IMR-90 (cell line): ENCODE measurements around the gene KLHL28. TPM values are rescaled to one million over a fixed set of nuclear protein-coding genes. Genes with fewer than 3 reads are reported as not detected.

ENCODE experiments used
- ATAC-seq: fragments of 200-7000 bp; cut with Tn5 transposase; 2 replicates; pipeline ENCODE4 v1.9.1; 2020; ENCODE audit warnings: low read depth, mild to moderate bottlenecking, moderate library complexity
- BruUV-seq: library from RNA; stranded (reverse); fragments of 400-500 nt; replicated peaks from 2 replicates; lab custom pipeline; 2021; lab: Mats Ljungman, UMichigan
- CTCF ChIA-PET: fragments of 300-600 bp; formaldehyde crosslinking; extraction: SDS; loops from one replicate; lab custom pipeline; 2021; ENCODE audit warnings: antibody characterized with exemption; lab: Yijun Ruan, JAX
- POLR2A ChIA-PET: fragments of 300-600 bp; sonication (Branson Sonifier 250); formaldehyde crosslinking; loops from one replicate; lab custom pipeline; 2022; ENCODE audit warnings: antibody characterized with exemption; ENCODE audit not compliant: unreplicated experiment; lab: Charles Lee
- DNase-seq: peaks from one replicate; pipeline ENCODE4 v3.0.0; 2013
- H2AFZ ChIP-seq: replicated peaks from 2 replicates; pipeline ENCODE3; 2013; ENCODE audit warnings: low read length, mild to moderate bottlenecking; ENCODE audit not compliant: poor library complexity
- H2AK5ac ChIP-seq: 2 replicates; pipeline ENCODE4 v1.6.1; 2013; ENCODE audit warnings: low read depth, low read length, inconsistent platforms
- H2AK9ac ChIP-seq: replicated peaks from 2 replicates; pipeline ENCODE3; 2013; ENCODE audit warnings: mild to moderate bottlenecking, low read depth, low read length, moderate library complexity; ENCODE audit not compliant: poor library complexity
- H2BK120ac ChIP-seq: 2 replicates; pipeline ENCODE4 v1.6.1; 2013; ENCODE audit warnings: low read depth, low read length, inconsistent platforms
- H2BK15ac ChIP-seq: 3 replicates; pipeline ENCODE4 v1.6.1; 2013; ENCODE audit warnings: low read depth, low read length, inconsistent platforms
- H2BK20ac ChIP-seq: 2 replicates; pipeline ENCODE4 v1.6.1; 2013; ENCODE audit warnings: low read depth, mild to moderate bottlenecking, inconsistent platforms, low read length, moderate library complexity
- H2BK5ac ChIP-seq: 2 replicates; pipeline ENCODE4 v1.6.1; 2013; ENCODE audit warnings: mild to moderate bottlenecking, low read depth, low read length, inconsistent platforms; ENCODE audit not compliant: poor library complexity, severe bottlenecking
- H3K14ac ChIP-seq: replicated peaks from 2 replicates; pipeline ENCODE4 v1.6.1; 2013; ENCODE audit warnings: low read depth, low read length, inconsistent platforms
- H3K18ac ChIP-seq: 2 replicates; pipeline ENCODE4 v1.6.1; 2013; ENCODE audit warnings: low read depth, low read length, control low read depth
- H3K23ac ChIP-seq: 2 replicates; pipeline ENCODE4 v1.6.1; 2013; ENCODE audit warnings: low read depth, low read length, inconsistent platforms
- H3K27ac ChIP-seq: 2 replicates; pipeline ENCODE4 v1.5.1; 2013; ENCODE audit warnings: mild to moderate bottlenecking, control low read depth, low read length; ENCODE audit not compliant: insufficient read depth
- H3K27me3 ChIP-seq: 2 replicates; pipeline ENCODE4 v1.6.1; 2013; ENCODE audit warnings: low read length; ENCODE audit not compliant: control insufficient read depth, insufficient read depth
- H3K36me3 ChIP-seq: 2 replicates; pipeline ENCODE4 v1.6.1; 2013; ENCODE audit warnings: low read length, mixed read lengths; ENCODE audit not compliant: control insufficient read depth, insufficient read depth
- H3K4ac ChIP-seq: 2 replicates; pipeline ENCODE4 v1.6.1; 2013; ENCODE audit warnings: low read depth, low read length, inconsistent platforms
- H3K4me1 ChIP-seq: 2 replicates; pipeline ENCODE4 v1.6.1; 2013; ENCODE audit warnings: low read length, mixed read lengths; ENCODE audit not compliant: control insufficient read depth, insufficient read depth
- H3K4me2 ChIP-seq: 2 replicates; pipeline ENCODE4 v1.6.1; 2013; ENCODE audit warnings: low read depth, mild to moderate bottlenecking, control low read depth, low read length, moderate library complexity
- H3K4me3 ChIP-seq: 2 replicates; pipeline ENCODE4 v1.5.1; 2013; ENCODE audit warnings: low read depth, mild to moderate bottlenecking, control low read depth, low read length, moderate library complexity; ENCODE audit not compliant: insufficient read depth
- H3K56ac ChIP-seq: 2 replicates; pipeline ENCODE4 v1.6.1; 2013; ENCODE audit warnings: low read length, inconsistent platforms; ENCODE audit not compliant: insufficient read depth; ENCODE audit errors: extremely low read depth
- H3K79me1 ChIP-seq, 2 experiments: 2 replicates each; pipeline ENCODE4 v1.6.1; 2013; ENCODE audit warnings: low read length in 2 of 2, inconsistent platforms in 1 of 2, low read depth in 1 of 2
- H3K9ac ChIP-seq: 2 replicates; pipeline ENCODE4 v1.6.1; 2013; ENCODE audit warnings: low read depth, low read length, control low read depth
- H3K9me1 ChIP-seq: 2 replicates; pipeline ENCODE4 v1.6.1; 2013; ENCODE audit warnings: low read length, inconsistent platforms; ENCODE audit not compliant: insufficient read depth
- H3K9me3 ChIP-seq: 2 replicates; pipeline ENCODE4 v1.6.1; 2013; ENCODE audit warnings: low read length; ENCODE audit not compliant: control insufficient read depth, insufficient read depth
- H4K20me1 ChIP-seq: 2 replicates; pipeline ENCODE4 v1.6.1; 2013; ENCODE audit warnings: low read length, inconsistent platforms; ENCODE audit not compliant: insufficient read depth
- H4K5ac ChIP-seq: 2 replicates; pipeline ENCODE4 v1.6.1; 2013; ENCODE audit warnings: mild to moderate bottlenecking, low read depth, low read length, control low read depth
- H4K8ac ChIP-seq, 2 experiments: 2 replicates each; pipeline ENCODE4 v1.6.1; 2013; ENCODE audit warnings: low read depth in 2 of 2, low read length in 2 of 2, control low read depth in 1 of 2, inconsistent platforms in 1 of 2
- H4K91ac ChIP-seq: 2 replicates; pipeline ENCODE4 v1.6.1; 2013; ENCODE audit warnings: low read depth, low read length, inconsistent platforms; ENCODE audit not compliant: insufficient read depth
- CEBPB ChIP-seq: IDR thresholded peaks from 2 replicates; pipeline ENCODE4 v1.6.1; 2012; ENCODE audit warnings: low read depth, low read length, improper control_type of control experiment
- CHD1 ChIP-seq: IDR thresholded peaks from 2 replicates; pipeline ENCODE4 v1.6.1; 2012; ENCODE audit warnings: low read depth, low read length, improper control_type of control experiment
- MXI1 ChIP-seq: IDR thresholded peaks from 2 replicates; pipeline ENCODE4 v1.6.1; 2012; ENCODE audit warnings: low read depth, mild to moderate bottlenecking, low read length, moderate library complexity, borderline replicate concordance
- POLR2A ChIP-seq: IDR thresholded peaks from 2 replicates; pipeline ENCODE4 v1.6.1; 2012; ENCODE audit warnings: mild to moderate bottlenecking, low read depth, low read length
- RCOR1 ChIP-seq: IDR thresholded peaks from 2 replicates; pipeline ENCODE4 v1.6.1; 2012; ENCODE audit warnings: mild to moderate bottlenecking, low read length, improper control_type of control experiment; ENCODE audit not compliant: insufficient replicate concordance
- RFX5 ChIP-seq: IDR thresholded peaks from 2 replicates; pipeline ENCODE4 v1.8.0; 2012; ENCODE audit warnings: low read depth, mild to moderate bottlenecking, low read length, moderate library complexity
- WGBS, 2 experiments: methylation state at CpG; one replicate each; pipeline versions ENCODE4 v1.1.5 to v1.1.7; 2013; ENCODE audit warnings: missing lambda C conversion rate in 2 of 2; ENCODE audit not compliant: insufficient read length in 1 of 2; ENCODE audit errors: extremely low coverage in 2 of 2; 5-methylcytosine and 5-hydroxymethylcytosine counted together
- dilution Hi-C: fragments of 300-500 bp; cut with HindIII; formaldehyde crosslinking; loops from one replicate; pipeline ENCODE4 v1.14.3; 2018; ENCODE audit warnings: low sequenced_read_pairs; ENCODE audit not compliant: unreplicated experiment
- in situ Hi-C: fragments of 300-500 bp; cut with MboI; formaldehyde crosslinking; loops from 3 replicates; pipeline ENCODE4 v1.14.3; 2019; ENCODE audit warnings: low sequenced_read_pairs, inconsistent platforms, mixed read lengths
- intact Hi-C: fragments of 100-400 bp; cut with micrococcal nuclease; formaldehyde crosslinking; loops from 2 replicates; pipeline ENCODE4 v1.10.0; 2022
- polyA plus RNA-seq, 3 experiments: library from polyadenylated mRNA; depleted of rRNA; stranded (reverse); fragments of >200 nt; gene quantifications; 2 replicates each; pipeline ENCODE4 v1.2.3, GENCODE V29; 2012; ENCODE audit warnings: low replicate concordance in 1 of 3
- total RNA-seq: library from RNA; depleted of rRNA; stranded (reverse); fragments of >200 nt; gene quantifications from 2 replicates; pipeline ENCODE4 v1.2.3, GENCODE V29; 2012
- TF ChIP-seq, protein P1 (sequence below): conservative IDR thresholded peaks from 2 replicates; pipeline ENCODE4 v1.5.1; 2012; ENCODE audit warnings: mild to moderate bottlenecking, low read depth, low read length, improper control_type of control experiment
- TF ChIP-seq, protein P2 (sequence below): fragments of 150-350 bp; IDR thresholded peaks from 2 replicates; pipeline ENCODE4 v1.6.1; 2017; ENCODE audit warnings: mild to moderate bottlenecking, antibody characterized with exemption, low read length, low read depth

Gene KLHL28
- total and polyA plus RNA-seq, 2 of the 4 experiments (the other 2 are of a cell fraction), result 2.9 to 7.7 TPM

DNA sequence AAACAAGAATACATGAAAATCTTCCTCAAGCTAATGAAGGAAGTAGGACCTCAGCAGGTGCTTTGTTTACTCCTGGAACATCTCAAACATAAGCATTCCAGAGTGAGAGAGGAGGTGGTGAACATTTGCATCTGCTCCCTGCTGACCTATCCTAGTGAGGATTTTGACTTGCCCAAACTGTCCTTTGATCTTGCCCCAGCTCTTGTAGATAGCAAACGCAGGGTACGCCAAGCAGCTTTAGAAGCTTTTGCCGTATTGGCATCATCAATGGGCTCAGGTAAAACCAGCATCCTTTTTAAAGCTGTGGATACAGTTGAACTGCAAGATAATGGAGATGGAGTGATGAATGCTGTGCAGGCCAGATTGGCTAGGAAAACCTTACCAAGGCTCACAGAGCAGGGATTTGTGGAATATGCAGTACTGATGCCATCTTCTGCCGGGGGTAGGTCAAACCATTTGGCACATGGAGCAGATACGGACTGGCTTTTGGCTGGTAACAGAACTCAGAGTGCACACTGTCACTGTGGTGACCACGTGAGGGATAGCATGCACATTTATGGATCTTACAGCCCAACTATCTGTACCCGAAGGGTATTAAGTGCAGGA is 2.1 kb upstream of the KLHL28 start:
- no peak overlapping the region for H4K91ac ChIP-seq
- no peak for DNase-seq
- ChIA-PET POLR2A (interaction anchor here (0.7 kb wide), 1 partner anchor 53 kb away, joined by 3 read pairs; no protein-coding TSS in a partner anchor), CTCF (no interaction called here)
- H3K56ac ChIP-seq, result peak overlapping the region; percentile 17; the same call in 1 of the 2 replicates
- intact Hi-C loops, result loop anchor here (2.0 to 5.0 kb wide), 3 partner anchors 123 to 303 kb away; partner anchors contain the start of gene MIS18BP1
- H3K23ac ChIP-seq, result peak overlapping the region; percentile 74
- H3K27me3 ChIP-seq, result no peaks in the 10 kb centered on the region
- H2BK15ac ChIP-seq, result no peak overlapping the region
- peaks cover 10 to 43% of the 10 kb centered on the region in 2 experiments for H3K79me1 ChIP-seq
- in situ Hi-C loops, result loop anchor here (10.0 kb wide), 1 partner anchor 171 kb away; the partner anchor contains the start of genes FANCM and FKBP3
- H2BK20ac ChIP-seq, result no peak overlapping the region
- no peak overlapping the region for H4K8ac ChIP-seq
- H4K5ac ChIP-seq, result no peak overlapping the region
- no peak for TF ChIP-seq CHD1
- TF ChIP-seq RFX5, result no peak
- TF ChIP-seq CEBPB, result no peak
- TF ChIP-seq RCOR1, result no peak
- TF ChIP-seq, protein P1, sequence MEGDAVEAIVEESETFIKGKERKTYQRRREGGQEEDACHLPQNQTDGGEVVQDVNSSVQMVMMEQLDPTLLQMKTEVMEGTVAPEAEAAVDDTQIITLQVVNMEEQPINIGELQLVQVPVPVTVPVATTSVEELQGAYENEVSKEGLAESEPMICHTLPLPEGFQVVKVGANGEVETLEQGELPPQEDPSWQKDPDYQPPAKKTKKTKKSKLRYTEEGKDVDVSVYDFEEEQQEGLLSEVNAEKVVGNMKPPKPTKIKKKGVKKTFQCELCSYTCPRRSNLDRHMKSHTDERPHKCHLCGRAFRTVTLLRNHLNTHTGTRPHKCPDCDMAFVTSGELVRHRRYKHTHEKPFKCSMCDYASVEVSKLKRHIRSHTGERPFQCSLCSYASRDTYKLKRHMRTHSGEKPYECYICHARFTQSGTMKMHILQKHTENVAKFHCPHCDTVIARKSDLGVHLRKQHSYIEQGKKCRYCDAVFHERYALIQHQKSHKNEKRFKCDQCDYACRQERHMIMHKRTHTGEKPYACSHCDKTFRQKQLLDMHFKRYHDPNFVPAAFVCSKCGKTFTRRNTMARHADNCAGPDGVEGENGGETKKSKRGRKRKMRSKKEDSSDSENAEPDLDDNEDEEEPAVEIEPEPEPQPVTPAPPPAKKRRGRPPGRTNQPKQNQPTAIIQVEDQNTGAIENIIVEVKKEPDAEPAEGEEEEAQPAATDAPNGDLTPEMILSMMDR, result no peak
- TF ChIP-seq, protein P2, sequence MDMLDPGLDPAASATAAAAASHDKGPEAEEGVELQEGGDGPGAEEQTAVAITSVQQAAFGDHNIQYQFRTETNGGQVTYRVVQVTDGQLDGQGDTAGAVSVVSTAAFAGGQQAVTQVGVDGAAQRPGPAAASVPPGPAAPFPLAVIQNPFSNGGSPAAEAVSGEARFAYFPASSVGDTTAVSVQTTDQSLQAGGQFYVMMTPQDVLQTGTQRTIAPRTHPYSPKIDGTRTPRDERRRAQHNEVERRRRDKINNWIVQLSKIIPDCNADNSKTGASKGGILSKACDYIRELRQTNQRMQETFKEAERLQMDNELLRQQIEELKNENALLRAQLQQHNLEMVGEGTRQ, result peak; percentile 58; the same call in 1 of the 2 replicates
- peak; percentile 74; the same call in 1 of the 2 replicates for TF ChIP-seq MXI1
- no peak for TF ChIP-seq POLR2A
- H3K14ac ChIP-seq, result 0 out of 2 replicates have a peak overlapping the region, but pooled peaks have one; percentile 23
- peak overlapping the region; percentile 56 for H3K4me3 ChIP-seq
- ATAC-seq, result no peak
- H3K4me1 ChIP-seq, result peaks cover 3% of the 10 kb centered on the region; the same call in 1 of the 2 replicates
- H2BK5ac ChIP-seq, result no peak overlapping the region
- H2AFZ ChIP-seq, result no peak overlapping the region
- peak overlapping the region; percentile 93 for H3K4me2 ChIP-seq
- H2BK120ac ChIP-seq, result no peak overlapping the region
- no peak overlapping the region for H2AK5ac ChIP-seq
- H3K27ac ChIP-seq, result no peak overlapping the region
- no peak overlapping the region for H3K18ac ChIP-seq
- H3K9me1 ChIP-seq, result no peaks in the 10 kb centered on the region
- dilution Hi-C loops, result no loop called here
- H3K36me3 ChIP-seq, result no peaks in the 10 kb centered on the region
- peak overlapping the region; percentile 71 for H3K9ac ChIP-seq
- 9% methylated on average over 4 of the region's 7 CpGs; no CpG with 5 or more reads in 1 of the 2 experiments for WGBS, 2 experiments
- peaks cover 18% of the 10 kb centered on the region for H4K20me1 ChIP-seq
- H3K4ac ChIP-seq, result no peak overlapping the region
- no TSS peak for BruUV-seq
- H3K9me3 ChIP-seq, result no peaks in the 10 kb centered on the region
- no peak overlapping the region for H2AK9ac ChIP-seq
